Liver (tissue), 9 donors: ENCODE data around the gene WDR46. TPM values are rescaled to one million over a fixed set of nuclear protein-coding genes. Genes with fewer than 3 reads are reported as not detected.

ENCODE experiments used
- DNase-seq: peaks from one replicate; pipeline ENCODE4 v3.0.0-alpha.2; 2017; ENCODE audit warnings: low spot score
- H3K27ac ChIP-seq, 2 donors: one replicate each; pipeline ENCODE4 v1.7.0; 2013; ENCODE audit warnings: inconsistent platforms in 2 of 2, low read length in 2 of 2, control low read depth in 1 of 2, low read depth in 1 of 2, mild to moderate bottlenecking in 1 of 2
- H3K27me3 ChIP-seq, 4 donors: one replicate each; pipeline versions ENCODE4 v1.6.1 to v1.7.0; 2013; ENCODE audit warnings: low read length in 3 of 4, inconsistent platforms in 1 of 4, mild to moderate bottlenecking in 1 of 4, moderate library complexity in 1 of 4; ENCODE audit not compliant: control insufficient read depth in 4 of 4, insufficient read depth in 4 of 4
- H3K36me3 ChIP-seq, 4 donors: one replicate each; pipeline versions ENCODE4 v1.6.1 to v1.7.0; 2013; ENCODE audit warnings: low read length in 3 of 4, mild to moderate bottlenecking in 3 of 4, low read depth in 1 of 4, moderate library complexity in 1 of 4; ENCODE audit not compliant: control insufficient read depth in 4 of 4, insufficient read depth in 3 of 4
- H3K4me1 ChIP-seq, 4 donors: one replicate each; pipeline versions ENCODE4 v1.6.1 to v1.7.0; 2013; ENCODE audit warnings: low read length in 3 of 4, mild to moderate bottlenecking in 3 of 4, moderate library complexity in 1 of 4; ENCODE audit not compliant: control insufficient read depth in 4 of 4, insufficient read depth in 4 of 4
- H3K4me3 ChIP-seq, 3 donors: one replicate each; pipeline versions ENCODE4 v1.6.1 to v1.7.0; 2013; ENCODE audit warnings: low read length in 3 of 3, control low read depth in 1 of 3, low read depth in 1 of 3, mild to moderate bottlenecking in 1 of 3
- H3K9ac ChIP-seq, 2 donors: one replicate each; pipeline ENCODE4 v1.7.0; 2013; ENCODE audit warnings: low read length in 2 of 2, mild to moderate bottlenecking in 2 of 2, moderate library complexity in 2 of 2, control low read depth in 1 of 2, low read depth in 1 of 2
- H3K9me3 ChIP-seq, 4 donors: one replicate each; pipeline versions ENCODE4 v1.6.1 to v1.7.0; 2013; ENCODE audit warnings: low read length in 3 of 4; ENCODE audit not compliant: control insufficient read depth in 4 of 4
- ATF3 ChIP-seq: IDR thresholded peaks from 2 replicates; pipeline ENCODE4 v1.6.1; 2016; ENCODE audit warnings: antibody characterized with exemption
- CTCF ChIP-seq: fragments of 150-350 bp; IDR thresholded peaks from 2 replicates; pipeline ENCODE4 v1.5.1; 2017; ENCODE audit warnings: improper control_type of control experiment, low read depth, low read length; ENCODE audit not compliant: missing input control
- EGR1 ChIP-seq, 2 donors: IDR thresholded peaks; 2 replicates each; pipeline ENCODE4 v1.6.1; 2016 to 2018; ENCODE audit warnings: antibody characterized with exemption in 2 of 2, low read depth in 2 of 2
- FOXA1 ChIP-seq: IDR thresholded peaks from 2 replicates; pipeline ENCODE4 v1.6.1; 2016; ENCODE audit warnings: antibody characterized with exemption
- FOXA2 ChIP-seq: IDR thresholded peaks from 2 replicates; pipeline ENCODE4 v1.6.1; 2016; ENCODE audit warnings: antibody characterized with exemption
- GABPA ChIP-seq, 2 donors: IDR thresholded peaks in 1 of 2; conservative IDR thresholded peaks in 1 of 2; 2 replicates each; pipeline ENCODE4 v1.6.1; 2016; ENCODE audit warnings: antibody characterized with exemption in 2 of 2, mild to moderate bottlenecking in 1 of 2, moderate library complexity in 1 of 2
- HNF4A ChIP-seq, 2 donors: conservative IDR thresholded peaks; 2 replicates each; pipeline ENCODE4 v1.6.1; 2016; ENCODE audit warnings: antibody characterized with exemption in 2 of 2, mild to moderate bottlenecking in 2 of 2
- HNF4G ChIP-seq: IDR thresholded peaks from 2 replicates; pipeline ENCODE4 v1.6.1; 2016; ENCODE audit warnings: antibody characterized with exemption
- JUND ChIP-seq, 2 donors: IDR thresholded peaks; 2 replicates each; pipeline ENCODE4 v1.6.1; 2016; ENCODE audit warnings: antibody characterized with exemption in 2 of 2
- MAX ChIP-seq: IDR thresholded peaks from 2 replicates; pipeline ENCODE4 v1.6.1; 2016; ENCODE audit warnings: antibody characterized with exemption
- NR2F2 ChIP-seq: IDR thresholded peaks from 2 replicates; pipeline ENCODE4 v1.6.1; 2016; ENCODE audit warnings: antibody characterized with exemption
- RAD21 ChIP-seq, 2 donors: IDR thresholded peaks; 2 replicates each; pipeline ENCODE4 v1.6.1; 2016; ENCODE audit warnings: antibody characterized with exemption in 2 of 2, mild to moderate bottlenecking in 2 of 2
- REST ChIP-seq: IDR thresholded peaks from 2 replicates; pipeline ENCODE4 v1.6.1; 2016; ENCODE audit warnings: antibody characterized with exemption, mild to moderate bottlenecking
- RXRA ChIP-seq, 2 donors: IDR thresholded peaks; 2 replicates each; pipeline ENCODE4 v1.6.1; 2017 to 2018; ENCODE audit warnings: antibody characterized with exemption in 2 of 2, mild to moderate bottlenecking in 1 of 2
- SP1 ChIP-seq: IDR thresholded peaks from 2 replicates; pipeline ENCODE4 v1.6.1; 2018; ENCODE audit warnings: antibody characterized with exemption, mild to moderate bottlenecking
- TAF1 ChIP-seq: conservative IDR thresholded peaks from 2 replicates; pipeline ENCODE4 v1.6.1; 2016; ENCODE audit warnings: antibody characterized with exemption, mild to moderate bottlenecking
- YY1 ChIP-seq: IDR thresholded peaks from 2 replicates; pipeline ENCODE4 v1.6.1; 2016; ENCODE audit warnings: antibody characterized with exemption, mild to moderate bottlenecking
- ZBTB33 ChIP-seq: IDR thresholded peaks from 2 replicates; pipeline ENCODE4 v1.6.1; 2016; ENCODE audit warnings: antibody characterized with exemption
- WGBS: extraction: QIAGEN DNeasy Blood & Tissue Kit; methylation state at CpG from one replicate; pipeline ENCODE4 v1.1.7; 2013; 5-methylcytosine and 5-hydroxymethylcytosine counted together
- polyA plus RNA-seq, 2 donors: library from polyadenylated mRNA; stranded (reverse) in 1 of 2; unstranded in 1 of 2; fragments of 200-250 nt in 1 of 2; fragments of >200 nt in 1 of 2; fragmentation: Nextera tagmentation in 1 of 2; extraction: Ambion mirVana in 1 of 2; gene quantifications; one replicate each; pipeline versions ENCODE4 v1.2.1 to v1.2.3, GENCODE V29; 2013 to 2015
- total RNA-seq, 2 donors: library from RNA; depleted of rRNA; stranded (reverse); fragments of >200 nt; gene quantifications; one replicate each; pipeline ENCODE4 v1.2.3, GENCODE V29; 2014
- donor health status: healthy.
- donor health status: healthy.
- donor health status: healthy.
- donor health status: healthy.
- donor health status: healthy.

WDR46 gene
- total and polyA plus RNA-seq, 4 donors, result 17.9 to 30.2 (median 25.7) TPM

GRCh38 chr6:33248643-33248931 lies 40.5 kb downstream of the WDR46 start:
- no peaks in the 10 kb centered on the region for H3K27me3 ChIP-seq
- DNase-seq, result no peak
- peaks cover 0 to 6% (median 1%) of the 10 kb centered on the region in 4 donors for H3K36me3 ChIP-seq
- under 1% methylated on average over 18 of the region's 18 CpGs for WGBS
- H3K9ac ChIP-seq, result peak overlapping the region; percentile 70 to 86
- no peak for TF ChIP-seq RXRA (IDR thresholded peaks at IDR 0.05)
- TF ChIP-seq FOXA2, result no peak
- TF ChIP-seq HNF4G, result no peak
- no peak for TF ChIP-seq CTCF
- no peak for TF ChIP-seq NR2F2
- no peak for TF ChIP-seq TAF1
- TF ChIP-seq GABPA (IDR thresholded peaks at IDR 0.05 in 1 of 2, conservative IDR thresholded peaks at IDR 0.05 in 1 of 2), result no peak
- no peak for TF ChIP-seq JUND (IDR thresholded peaks at IDR 0.05)
- TF ChIP-seq YY1, result no peak
- TF ChIP-seq RAD21 (IDR thresholded peaks at IDR 0.05), result no peak
- no peak for TF ChIP-seq FOXA1
- no peak for TF ChIP-seq MAX
- TF ChIP-seq ZBTB33, result no peak
- no peak for TF ChIP-seq SP1
- no peak for TF ChIP-seq REST
- TF ChIP-seq EGR1 (IDR thresholded peaks at IDR 0.05; ENCODE audit: low read depth in 2 of 2), result no peak
- TF ChIP-seq HNF4A (conservative IDR thresholded peaks at IDR 0.05), result no peak
- no peak for TF ChIP-seq ATF3
- peaks cover 2 to 29% (median 23%) of the 10 kb centered on the region in 4 donors for H3K4me1 ChIP-seq
- H3K9me3 ChIP-seq, result no peaks in the 10 kb centered on the region
- peak overlapping the region; percentile 92 to 97 for H3K27ac ChIP-seq
- H3K4me3 ChIP-seq, result peak overlapping the region; percentile 3 to 46 (median 42)
